ENCODE measurements around the gene SPATA9. TPM values are rescaled to one million over a fixed set of nuclear protein-coding genes. Genes with fewer than 3 reads are reported as not detected.

Gene SPATA9
- total RNA-seq, 1 experiment from 2014 or later = not detected

DNA sequence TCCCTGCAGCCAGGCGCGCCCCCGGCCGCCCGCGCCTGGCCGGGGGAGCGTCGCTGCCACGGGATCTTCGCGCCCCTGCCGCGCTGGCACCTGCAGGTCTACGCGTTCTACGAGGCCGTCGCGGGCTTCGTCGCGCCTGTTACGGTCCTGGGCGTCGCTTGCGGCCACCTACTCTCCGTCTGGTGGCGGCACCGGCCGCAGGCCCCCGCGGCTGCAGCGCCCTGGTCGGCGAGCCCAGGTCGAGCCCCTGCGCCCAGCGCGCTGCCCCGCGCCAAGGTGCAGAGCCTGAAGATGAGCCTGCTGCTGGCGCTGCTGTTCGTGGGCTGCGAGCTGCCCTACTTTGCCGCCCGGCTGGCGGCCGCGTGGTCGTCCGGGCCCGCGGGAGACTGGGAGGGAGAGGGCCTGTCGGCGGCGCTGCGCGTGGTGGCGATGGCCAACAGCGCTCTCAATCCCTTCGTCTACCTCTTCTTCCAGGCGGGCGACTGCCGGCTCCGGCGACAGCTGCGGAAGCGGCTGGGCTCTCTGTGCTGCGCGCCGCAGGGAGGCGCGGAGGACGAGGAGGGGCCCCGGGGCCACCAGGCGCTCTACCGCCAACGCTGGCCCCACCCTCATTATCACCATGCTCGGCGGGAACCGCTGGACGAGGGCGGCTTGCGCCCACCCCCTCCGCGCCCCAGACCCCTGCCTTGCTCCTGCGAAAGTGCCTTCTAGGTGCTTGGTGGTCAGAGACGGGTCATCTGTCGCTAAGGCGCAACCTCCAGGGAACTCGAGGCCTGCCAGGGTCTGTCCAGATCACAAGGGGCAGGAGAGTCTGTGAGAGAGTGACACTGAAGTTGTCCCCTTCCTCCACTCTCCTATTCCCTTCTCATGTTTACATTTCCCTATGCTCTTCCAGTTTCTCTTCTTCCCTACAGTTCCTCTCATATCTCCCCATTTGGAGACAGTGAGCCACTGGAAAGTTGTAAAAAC lies 61.6 kb downstream of the SPATA9 start:
- Histone ChIP-seq H4K8ac (replicated peaks; ENCODE audit: insufficient read length, low read depth, low read length) (no peak overlapping the region), H3K4me2 (ENCODE audit: insufficient read depth, insufficient read length, low read length) (peak overlapping the region; percentile 62), H4K5ac (ENCODE audit: insufficient read length, low read depth, low read length) (no peak overlapping the region), H3K56ac (ENCODE audit: insufficient read length, low read depth, low read length) (no peak overlapping the region), H2BK120ac (ENCODE audit: low read depth, low read length, poor library complexity, severe bottlenecking) (no peak overlapping the region), H3K9ac (ENCODE audit: extremely low read depth, insufficient read length, low read length) (no peak overlapping the region), H3K14ac (ENCODE audit: insufficient read depth, low read length) (no peak overlapping the region; the same call in 1 of the 2 replicates), H4K20me1 (ENCODE audit: control insufficient read depth, insufficient read depth, insufficient read length) (no peaks in the 10 kb centered on the region), H2AK5ac (ENCODE audit: insufficient read length, low read length) (no peak overlapping the region), H3K27me3 (ENCODE audit: insufficient read depth, low read length) (peaks cover 23% of the 10 kb centered on the region), H3K4ac (ENCODE audit: low read depth, low read length) (no peak overlapping the region), H3T11ph (ENCODE audit: low read length) (no peak overlapping the region), H3K9me3 (ENCODE audit: control insufficient read depth, low read depth, low read length) (no peaks in the 10 kb centered on the region), H3K18ac (ENCODE audit: insufficient read length, low read depth, low read length) (peak overlapping the region; percentile 18), H3K79me2 (ENCODE audit: insufficient read depth, low read length) (no peaks in the 10 kb centered on the region), H4K91ac (ENCODE audit: insufficient read length, low read depth, low read length) (no peak overlapping the region), H2BK15ac (ENCODE audit: low read depth, low read length) (no peak overlapping the region), H3K4me1 (ENCODE audit: insufficient read depth, low read length) (no peaks in the 10 kb centered on the region), H3K23me2 (ENCODE audit: insufficient read length, low read depth, low read length, poor library complexity, severe bottlenecking) (peaks cover 13% of the 10 kb centered on the region), H2BK12ac (ENCODE audit: insufficient read length, low read depth, low read length) (no peak overlapping the region), H2BK5ac (ENCODE audit: insufficient read length, low read length) (no peak overlapping the region), H2BK20ac (ENCODE audit: low read depth, low read length, poor library complexity, severe bottlenecking) (no peak overlapping the region), H3K27ac (ENCODE audit: insufficient read length, low read depth, low read length) (no peak overlapping the region), H3K23ac (ENCODE audit: insufficient read length, low read depth, low read length) (no peak overlapping the region), H2AFZ (ENCODE audit: low read length) (no peak overlapping the region), H3K79me1 (ENCODE audit: insufficient read depth, low read depth, low read length, poor library complexity, severe bottlenecking) (no peaks in the 10 kb centered on the region)
- DNase-seq = peak; percentile 74
- Mint-ChIP-seq H3K4me3 (peak overlapping the region; percentile 61 to 80), H3K27ac (no peak overlapping the region), H3K36me3 (ENCODE audit: insufficient read depth in 1 of 3, low read depth in 3 of 3) (peaks cover 0 to 3% (median 0%) of the 10 kb centered on the region in 3 experiments; a peak in 2 of 7 replicates), H3K9me3 (peaks cover 0 to 5% of the 10 kb centered on the region in 2 experiments; a peak in 2 of 5 replicates), H3K27me3 (ENCODE audit: low read depth) (peaks cover 68% of the 10 kb centered on the region), H3K4me1 (peaks cover 14% of the 10 kb centered on the region in 2 experiments)
- TF ChIP-seq, protein P1, sequence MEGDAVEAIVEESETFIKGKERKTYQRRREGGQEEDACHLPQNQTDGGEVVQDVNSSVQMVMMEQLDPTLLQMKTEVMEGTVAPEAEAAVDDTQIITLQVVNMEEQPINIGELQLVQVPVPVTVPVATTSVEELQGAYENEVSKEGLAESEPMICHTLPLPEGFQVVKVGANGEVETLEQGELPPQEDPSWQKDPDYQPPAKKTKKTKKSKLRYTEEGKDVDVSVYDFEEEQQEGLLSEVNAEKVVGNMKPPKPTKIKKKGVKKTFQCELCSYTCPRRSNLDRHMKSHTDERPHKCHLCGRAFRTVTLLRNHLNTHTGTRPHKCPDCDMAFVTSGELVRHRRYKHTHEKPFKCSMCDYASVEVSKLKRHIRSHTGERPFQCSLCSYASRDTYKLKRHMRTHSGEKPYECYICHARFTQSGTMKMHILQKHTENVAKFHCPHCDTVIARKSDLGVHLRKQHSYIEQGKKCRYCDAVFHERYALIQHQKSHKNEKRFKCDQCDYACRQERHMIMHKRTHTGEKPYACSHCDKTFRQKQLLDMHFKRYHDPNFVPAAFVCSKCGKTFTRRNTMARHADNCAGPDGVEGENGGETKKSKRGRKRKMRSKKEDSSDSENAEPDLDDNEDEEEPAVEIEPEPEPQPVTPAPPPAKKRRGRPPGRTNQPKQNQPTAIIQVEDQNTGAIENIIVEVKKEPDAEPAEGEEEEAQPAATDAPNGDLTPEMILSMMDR (conservative IDR thresholded peaks at IDR 0.05) = no peak
- no CpG with 5 or more reads among the region's 92 CpGs for WGBS (ENCODE audit: extremely low coverage, insufficient read length, low lambda C conversion rate)

All from H9 (cell line).